HFFc6 (cell line): Measurements from ENCODE around the gene RTN4RL1. TPM values are rescaled to one million over a fixed set of nuclear protein-coding genes. Genes with fewer than 3 reads are reported as not detected.

Experiments
- DNase-seq: peaks from one replicate; pipeline ENCODE4 v3.0.0-alpha.2; 2018
- H3K27ac Mint-ChIP-seq: 2 replicates; pipeline ENCODE4 v1.8.0; 2020; ENCODE audit warnings: mild to moderate bottlenecking, mixed read lengths
- H3K27me3 Mint-ChIP-seq: 2 replicates; pipeline ENCODE4 v1.8.0; 2021; ENCODE audit warnings: mild to moderate bottlenecking, moderate library complexity, mixed read lengths; ENCODE audit not compliant: insufficient read depth
- H3K36me3 Mint-ChIP-seq: 2 replicates; pipeline ENCODE4 v1.8.0; 2021; ENCODE audit warnings: low read depth, mixed read lengths
- H3K4me1 Mint-ChIP-seq: 2 replicates; pipeline ENCODE4 v1.8.0; 2020; ENCODE audit warnings: low read depth, mixed read lengths
- H3K4me3 Mint-ChIP-seq: 2 replicates; pipeline ENCODE4 v1.8.0; 2020; ENCODE audit warnings: mild to moderate bottlenecking, moderate library complexity, mixed read lengths
- H3K9me3 Mint-ChIP-seq: 2 replicates; pipeline ENCODE4 v1.8.0; 2020; ENCODE audit warnings: mild to moderate bottlenecking, mixed read lengths
- total RNA-seq, 6 experiments: library from RNA; stranded (reverse); fragmentation: NEBNext Ultra II Directional; extraction: Animal tissue kit (Norgen Biotek cat#: 25700); gene quantifications; 2 replicates in 1 of 6; 3 replicates in 5 of 6; pipeline ENCODE4 v1.2.3, GENCODE V29; 2021
- TF ChIP-seq, protein P1 (sequence below): fragments of 200-600 bp; sonication (generic); IDR thresholded peaks from 2 replicates; pipeline ENCODE4 v1.5.0; 2021; ENCODE audit warnings: antibody characterized with exemption, mild to moderate bottlenecking

Gene RTN4RL1
- total RNA-seq, 6 experiments from 2014 or later = 0.33 to 0.60 (median 0.39) TPM

DNA sequence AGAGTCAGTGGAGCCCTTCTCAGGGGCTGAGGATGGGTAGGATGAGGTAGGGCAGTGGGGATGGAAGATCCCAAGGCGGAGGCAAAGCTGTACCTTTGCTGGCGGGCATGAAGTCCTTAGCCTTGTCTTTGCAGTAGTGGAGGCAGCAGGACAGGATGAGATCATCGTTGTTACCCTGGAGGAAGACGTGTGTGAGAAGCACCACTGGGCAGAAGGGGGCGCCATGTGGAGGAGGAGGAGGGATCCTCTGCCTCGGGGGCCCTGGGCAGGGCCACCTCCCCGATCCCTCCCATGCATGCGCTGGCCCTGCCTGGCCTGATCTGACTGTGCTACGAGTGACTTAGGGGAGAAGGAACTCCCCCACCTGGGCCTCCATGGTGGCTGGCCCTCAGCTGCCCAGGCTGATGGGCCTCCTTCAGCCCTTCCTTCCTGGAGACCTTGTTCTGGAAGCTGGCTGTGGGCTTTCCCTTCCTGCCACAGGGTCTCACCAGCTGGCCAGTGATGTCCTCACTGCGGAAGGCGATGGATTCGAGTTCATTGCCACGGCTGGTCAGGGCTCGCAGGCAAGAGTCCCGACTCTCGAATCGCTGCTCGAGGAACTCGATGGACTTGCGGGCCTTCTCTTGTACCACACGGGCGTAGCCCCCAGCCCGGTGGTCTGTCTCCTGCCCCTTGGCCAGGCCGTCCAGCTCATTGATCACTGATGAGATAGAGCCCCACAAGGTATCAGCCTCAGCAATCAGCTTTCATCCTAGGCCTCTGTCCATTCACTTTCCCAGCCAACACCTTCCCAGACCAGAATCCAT, 40.0 kb upstream of the RTN4RL1 start:
- DNase-seq = peak; percentile 72
- Mint-ChIP-seq H3K4me3 (peak overlapping the region; percentile 49), H3K27ac (peak overlapping the region; percentile 95), H3K36me3 (peaks cover 44% of the 10 kb centered on the region), H3K9me3 (peaks cover 3% of the 10 kb centered on the region; the same call in 1 of the 2 replicates), H3K4me1 (peaks cover 100% of the 10 kb centered on the region), H3K27me3 (peaks cover 53% of the 10 kb centered on the region)
- TF ChIP-seq, protein P1, sequence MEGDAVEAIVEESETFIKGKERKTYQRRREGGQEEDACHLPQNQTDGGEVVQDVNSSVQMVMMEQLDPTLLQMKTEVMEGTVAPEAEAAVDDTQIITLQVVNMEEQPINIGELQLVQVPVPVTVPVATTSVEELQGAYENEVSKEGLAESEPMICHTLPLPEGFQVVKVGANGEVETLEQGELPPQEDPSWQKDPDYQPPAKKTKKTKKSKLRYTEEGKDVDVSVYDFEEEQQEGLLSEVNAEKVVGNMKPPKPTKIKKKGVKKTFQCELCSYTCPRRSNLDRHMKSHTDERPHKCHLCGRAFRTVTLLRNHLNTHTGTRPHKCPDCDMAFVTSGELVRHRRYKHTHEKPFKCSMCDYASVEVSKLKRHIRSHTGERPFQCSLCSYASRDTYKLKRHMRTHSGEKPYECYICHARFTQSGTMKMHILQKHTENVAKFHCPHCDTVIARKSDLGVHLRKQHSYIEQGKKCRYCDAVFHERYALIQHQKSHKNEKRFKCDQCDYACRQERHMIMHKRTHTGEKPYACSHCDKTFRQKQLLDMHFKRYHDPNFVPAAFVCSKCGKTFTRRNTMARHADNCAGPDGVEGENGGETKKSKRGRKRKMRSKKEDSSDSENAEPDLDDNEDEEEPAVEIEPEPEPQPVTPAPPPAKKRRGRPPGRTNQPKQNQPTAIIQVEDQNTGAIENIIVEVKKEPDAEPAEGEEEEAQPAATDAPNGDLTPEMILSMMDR = peak; percentile 82

DNA sequence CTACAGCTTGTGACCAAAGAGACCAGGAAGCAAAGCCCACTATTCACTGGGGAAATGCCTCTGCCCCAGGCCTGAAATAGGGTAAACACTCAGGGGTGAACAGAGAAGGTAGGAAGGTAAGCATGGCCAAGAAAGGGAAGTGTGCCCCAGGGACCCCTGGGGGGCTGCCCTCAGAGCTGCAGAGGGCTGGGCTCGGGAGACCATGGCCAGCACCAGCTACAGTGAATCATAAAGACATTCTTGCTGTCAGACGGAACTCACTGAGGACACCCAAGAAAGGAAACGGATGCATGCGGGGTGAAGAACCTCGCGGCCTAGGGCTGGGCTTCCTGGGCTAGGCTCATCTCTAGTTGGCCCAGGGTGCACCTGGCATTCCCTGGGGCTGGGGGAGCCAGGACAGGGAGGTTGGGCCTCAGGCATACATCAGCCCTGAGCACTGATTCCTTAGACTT, 39.4 kb upstream of the RTN4RL1 start:
- no peaks in the 10 kb centered on the region; the same call in 1 of the 2 replicates for H3K9me3 Mint-ChIP-seq
- H3K4me3 Mint-ChIP-seq = peak overlapping the region; percentile 27
- H3K27ac Mint-ChIP-seq = peak overlapping the region; percentile 95
- TF ChIP-seq, protein P1 = no peak
- peaks cover 40% of the 10 kb centered on the region for H3K36me3 Mint-ChIP-seq
- H3K27me3 Mint-ChIP-seq = peaks cover 53% of the 10 kb centered on the region
- DNase-seq = no peak
- peaks cover 100% of the 10 kb centered on the region for H3K4me1 Mint-ChIP-seq

DNA sequence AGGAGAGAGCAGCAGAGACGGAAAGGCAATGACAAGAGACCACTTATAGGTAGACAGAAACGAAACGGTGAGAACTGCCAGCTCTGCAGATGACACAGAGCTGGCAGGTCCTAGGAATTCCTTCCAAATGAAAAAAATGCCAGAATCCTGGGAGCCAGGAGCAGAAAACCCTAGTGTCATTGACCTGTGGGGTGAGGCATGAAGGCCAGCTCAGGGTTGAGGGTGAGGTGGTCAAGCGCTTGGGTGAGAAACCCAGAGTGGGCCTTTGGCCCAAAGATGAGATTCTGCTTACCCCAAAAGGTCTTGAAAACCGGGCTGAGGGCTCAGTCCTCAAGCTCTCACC, 39.0 kb upstream of the RTN4RL1 start:
- H3K27me3 Mint-ChIP-seq = peaks cover 55% of the 10 kb centered on the region
- H3K9me3 Mint-ChIP-seq = no peaks in the 10 kb centered on the region; the same call in 1 of the 2 replicates
- peaks cover 100% of the 10 kb centered on the region for H3K4me1 Mint-ChIP-seq
- H3K4me3 Mint-ChIP-seq = peak overlapping the region; percentile 27
- TF ChIP-seq, protein P1 = no peak
- H3K27ac Mint-ChIP-seq = peak overlapping the region; percentile 95
- DNase-seq = no peak
- peaks cover 42% of the 10 kb centered on the region for H3K36me3 Mint-ChIP-seq

DNA sequence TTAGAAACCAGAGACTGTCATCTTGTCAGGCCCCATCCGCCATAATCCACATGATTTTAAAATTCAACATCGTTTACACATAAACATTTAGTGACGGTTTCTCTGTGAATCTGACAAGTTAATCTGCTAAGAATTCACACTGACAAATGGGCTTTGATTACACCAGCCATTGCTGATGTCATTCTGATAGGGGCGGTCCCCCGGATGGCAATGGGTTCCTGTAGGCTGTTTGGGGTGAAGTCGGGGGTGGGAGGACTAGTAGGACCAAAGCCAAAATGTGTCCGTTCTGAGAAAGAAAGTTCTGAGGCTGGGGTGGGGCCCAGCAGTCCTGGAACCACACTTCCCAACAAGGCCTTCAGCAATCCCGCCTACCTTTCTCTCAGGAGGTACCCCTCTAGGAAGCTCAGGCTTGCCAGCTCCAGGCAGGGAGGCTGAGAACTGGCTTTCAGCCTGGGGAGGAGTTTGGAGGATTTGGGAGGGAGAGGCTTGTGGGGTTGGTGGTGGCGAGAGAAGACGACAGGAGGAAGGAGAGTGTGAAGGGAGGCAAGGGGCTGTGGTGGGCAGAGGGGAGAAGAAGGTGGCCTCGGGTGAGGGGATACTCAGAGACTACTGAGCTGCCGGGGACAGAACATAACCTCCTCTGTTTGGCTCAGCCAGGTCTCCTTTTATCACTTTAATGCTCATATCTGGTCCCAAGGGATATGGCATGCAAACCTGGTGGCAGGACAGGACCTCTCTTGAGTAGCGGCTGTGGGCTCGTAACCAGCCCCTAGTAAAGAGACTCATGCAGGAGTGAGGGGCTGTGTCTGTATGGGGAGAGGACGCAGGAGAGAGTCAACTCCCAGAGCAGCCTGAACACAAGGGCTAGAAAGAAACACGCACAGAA, 38.4 kb upstream of the RTN4RL1 start:
- H3K4me3 Mint-ChIP-seq = peak overlapping the region; percentile 27
- H3K36me3 Mint-ChIP-seq = peaks cover 36% of the 10 kb centered on the region
- no peaks in the 10 kb centered on the region; the same call in 1 of the 2 replicates for H3K9me3 Mint-ChIP-seq
- DNase-seq = no peak
- peaks cover 50% of the 10 kb centered on the region for H3K27me3 Mint-ChIP-seq
- H3K27ac Mint-ChIP-seq = peak overlapping the region; percentile 95
- TF ChIP-seq, protein P1 = no peak
- H3K4me1 Mint-ChIP-seq = peaks cover 93% of the 10 kb centered on the region

DNA sequence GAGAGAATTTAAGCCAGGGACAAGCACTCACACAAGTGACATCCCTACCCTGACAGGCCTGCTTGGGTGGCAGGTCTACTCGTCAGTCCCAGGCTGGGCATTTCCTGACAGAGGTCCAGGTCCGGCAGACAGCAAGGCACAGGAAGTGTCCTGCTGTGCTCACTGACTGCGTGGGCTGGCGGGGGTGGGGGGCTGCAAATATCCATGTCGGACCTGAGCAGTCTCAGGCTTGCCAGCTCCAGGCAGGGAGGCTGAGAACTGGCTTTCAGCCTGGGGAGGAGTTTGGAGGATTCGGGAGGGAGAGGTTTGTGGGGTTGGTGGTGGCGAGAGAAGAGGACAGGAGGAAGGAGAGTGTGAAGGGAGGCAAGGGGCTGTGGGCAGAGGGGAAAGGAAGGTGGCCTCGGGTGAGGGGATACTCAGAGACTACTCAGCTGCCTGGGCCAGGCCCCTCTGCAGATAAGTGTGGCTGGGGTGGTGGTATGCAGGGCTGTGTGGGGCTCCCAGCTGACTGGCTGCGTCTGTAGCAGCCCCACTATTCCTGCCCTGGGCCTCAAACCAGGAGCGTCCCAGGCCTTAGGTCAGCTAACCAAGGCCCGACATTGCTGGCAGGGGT, 37.5 kb upstream of the RTN4RL1 start:
- H3K4me1 Mint-ChIP-seq = peaks cover 85% of the 10 kb centered on the region

More for the DNA sequence above, 37.5 kb upstream of the RTN4RL1 start:
- TF ChIP-seq, protein P1 = no peak
- Mint-ChIP-seq H3K36me3 (peaks cover 36% of the 10 kb centered on the region), H3K27me3 (peaks cover 48% of the 10 kb centered on the region), H3K27ac (peak overlapping the region; percentile 95), H3K9me3 (no peaks in the 10 kb centered on the region; the same call in 1 of the 2 replicates), H3K4me3 (peak overlapping the region; percentile 27)
- no peak for DNase-seq
